NCI-H2107 treated with DMSO at 0.1 percent for 48 hours (cell line): Measurements from ENCODE around the gene RPL19.
A peak's percentile ranks its signal among the peaks of the same experiment; 100 is the strongest.
"Not testable (repeated sequence)": the region's sequence is repeated elsewhere in the genome, so short reads cannot be mapped to it uniquely, and the experiment has no call there.

Experiments used
- DNase-seq: peaks from one replicate; lab custom pipeline; 2025; ENCODE audit not compliant: unreplicated experiment; lab: John Stamatoyannopoulos, UW

Gene RPL19

DNA sequence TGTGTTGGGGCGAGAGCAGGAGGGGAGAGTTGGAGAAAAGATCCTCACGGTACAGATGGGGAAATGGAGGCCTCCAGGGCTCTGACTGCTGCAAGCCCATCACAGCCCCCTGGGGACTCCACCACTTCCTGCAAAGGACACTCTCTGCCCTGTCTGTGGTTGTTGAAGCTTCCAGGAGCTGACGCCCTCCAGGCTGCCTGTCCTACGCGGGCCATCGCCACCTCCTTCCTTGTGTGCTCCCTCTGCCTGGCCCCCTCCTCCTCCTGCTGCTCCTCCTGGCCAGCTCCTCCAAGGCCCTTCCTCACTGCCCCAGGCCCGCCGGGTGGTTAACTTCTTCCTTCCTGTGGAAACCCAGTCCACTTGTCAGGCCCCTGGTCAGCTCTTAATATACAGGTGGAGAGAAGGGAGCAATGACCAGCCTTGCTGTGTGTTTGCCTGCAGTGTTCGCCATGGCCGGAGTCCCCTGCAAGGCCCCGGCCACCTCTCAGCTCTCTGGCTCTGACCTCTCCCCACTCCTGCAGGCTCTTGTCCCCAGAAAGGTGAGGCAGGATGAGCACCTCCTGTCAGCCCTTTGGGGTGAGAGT, 44.0 kb downstream of the RPL19 start:
- DNase-seq: no peak

DNA sequence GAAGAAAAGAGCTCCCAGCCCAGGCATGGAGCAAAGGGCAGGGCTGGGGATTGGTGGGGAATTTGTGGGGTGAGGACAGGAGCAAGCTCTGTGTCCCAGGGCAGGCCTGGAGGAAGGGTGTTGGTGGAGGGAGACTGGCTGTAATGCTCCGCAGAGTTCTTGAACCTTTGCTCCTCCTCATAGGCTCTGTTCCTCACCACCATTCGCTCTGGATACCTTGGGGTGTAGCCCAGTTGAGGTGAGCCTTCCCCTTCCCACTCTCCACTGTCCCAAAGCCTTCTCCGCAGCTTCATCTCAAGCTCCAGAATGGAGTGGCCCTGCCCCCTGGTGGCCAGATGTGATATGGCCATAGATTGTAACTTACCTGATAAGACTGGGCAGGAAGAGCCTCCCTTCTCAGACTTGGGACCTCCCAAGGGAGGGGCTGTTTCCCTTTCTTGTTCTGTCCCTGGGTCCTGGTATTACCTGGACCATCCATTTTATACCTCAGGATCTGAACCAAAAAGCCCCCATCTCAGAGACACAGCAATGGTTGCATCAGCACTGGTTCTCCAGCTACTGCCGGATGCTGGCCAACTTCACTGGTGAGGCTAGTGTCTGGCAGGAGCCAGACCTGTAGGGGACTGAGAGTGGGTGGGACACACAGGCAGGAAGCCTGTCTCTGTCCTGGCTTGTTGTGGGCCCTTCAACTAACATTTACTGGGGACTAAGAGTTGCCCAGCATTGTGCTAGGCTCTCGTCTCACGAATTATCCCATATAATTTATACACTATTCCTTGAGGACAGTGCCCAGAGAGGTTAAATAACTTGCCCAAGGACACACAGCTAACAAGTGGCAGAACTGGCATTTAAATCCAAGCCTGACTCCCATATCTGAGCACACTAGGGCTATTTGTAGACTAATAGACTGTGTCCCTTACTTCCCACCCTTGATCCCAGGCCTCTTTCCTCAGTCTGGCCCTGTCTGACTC, 44.8 kb downstream of the RPL19 start:
- peak; percentile 64 for DNase-seq

DNA sequence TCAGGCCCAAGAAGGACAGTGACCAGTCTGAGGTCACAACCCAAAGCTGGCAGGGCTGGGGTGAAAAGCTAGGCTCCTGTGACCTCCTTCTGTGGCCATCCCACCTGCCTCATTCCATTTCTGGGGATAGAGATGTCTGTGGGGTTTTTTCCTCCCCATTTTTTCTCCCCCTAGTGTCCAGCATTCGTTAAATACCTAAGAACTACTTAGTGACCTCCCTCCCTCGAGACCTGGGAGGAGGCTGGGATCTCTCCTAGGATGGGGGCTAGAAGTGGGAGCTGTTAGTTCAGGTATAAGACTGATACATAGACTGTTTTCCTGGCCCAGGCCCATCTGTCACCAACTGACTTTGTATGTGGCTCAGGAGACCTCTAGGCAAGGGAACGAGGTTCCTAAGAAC, 46.2 kb downstream of the RPL19 start:
- no peak for DNase-seq

DNA sequence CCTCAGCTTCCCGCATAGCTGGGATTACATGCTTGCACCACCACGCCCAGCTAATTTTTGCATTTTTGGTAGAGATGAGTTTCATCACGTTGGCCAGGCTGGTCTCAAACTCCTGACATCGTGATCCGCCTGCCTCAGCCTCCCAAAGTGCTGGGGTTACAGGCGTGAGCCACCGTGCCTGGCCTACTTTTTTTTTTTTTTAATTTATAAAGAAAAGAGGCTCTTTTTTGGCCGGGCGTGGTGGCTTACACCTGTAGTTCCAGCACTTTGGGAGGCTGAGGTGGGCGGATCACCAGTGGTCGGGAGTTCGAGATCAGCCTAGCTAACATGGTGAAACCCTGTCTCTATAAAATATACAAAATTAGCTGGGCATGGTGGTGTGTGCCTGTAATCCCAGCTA, 50.0 kb downstream of the RPL19 start:
- DNase-seq: not testable (repeated sequence)

GRCh38 chr17:39251997-39252396, 51.9 kb downstream of the RPL19 start:
- no peak for DNase-seq

DNA sequence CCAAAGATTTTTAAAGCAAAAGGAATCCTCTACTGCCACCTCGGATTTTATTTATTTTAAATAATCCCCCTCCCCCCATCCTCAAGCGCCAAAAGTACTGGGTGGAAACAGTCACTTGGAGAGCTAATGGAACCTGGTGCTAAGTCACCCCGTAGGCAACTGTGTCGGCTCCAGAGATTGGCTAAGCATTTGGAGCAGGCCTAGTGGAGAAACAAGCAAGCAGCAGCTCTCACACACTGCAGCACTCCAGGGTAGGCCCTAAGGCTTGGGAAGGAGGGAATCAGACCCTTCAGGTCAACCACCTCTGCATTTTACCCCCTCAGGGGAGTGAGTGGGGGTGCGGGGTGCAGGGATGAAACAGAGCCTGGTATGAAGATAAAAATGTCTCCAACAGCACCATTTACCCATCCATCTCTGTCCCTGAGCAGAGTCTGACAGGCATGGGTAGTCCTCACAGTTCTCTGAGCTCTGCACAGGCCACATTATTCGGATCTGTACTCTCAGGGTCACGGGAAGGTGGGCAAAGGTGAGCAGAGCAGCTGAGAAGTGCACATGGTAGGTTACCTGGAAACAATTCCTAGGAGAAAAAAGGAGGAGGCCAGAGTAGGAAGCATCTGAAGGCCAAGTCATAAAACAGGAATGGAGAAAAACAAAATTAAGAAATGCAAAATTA, 52.8 kb downstream of the RPL19 start:
- no peak for DNase-seq
